Astrocyte (in vitro differentiated cells and primary cell): ENCODE data around the gene PSPN. TPM values are rescaled to one million over a fixed set of nuclear protein-coding genes. Genes with fewer than 3 reads are reported as not detected.

Source experiments
- DNase-seq: peaks from one replicate; pipeline ENCODE4 v3.0.0-alpha.2; 2010; ENCODE audit warnings: low read depth
- FAIRE-seq: peaks from 2 replicates; lab custom pipeline; 2011; peaks lifted over from hg19 to GRCh38; lab: Jason Lieb, UNC
- H2AFZ ChIP-seq: 2 replicates; pipeline ENCODE4 v1.6.0; 2012; ENCODE audit warnings: low read depth, low read length, inconsistent platforms
- H3K27ac ChIP-seq: 2 replicates; pipeline ENCODE4 v1.5.1; 2011; ENCODE audit warnings: low read depth, low read length, inconsistent platforms
- H3K27me3 ChIP-seq: 2 replicates; pipeline ENCODE4 v1.6.0; 2011; ENCODE audit warnings: low read length, inconsistent platforms; ENCODE audit not compliant: insufficient read depth
- H3K36me3 ChIP-seq: 2 replicates; pipeline ENCODE4 v1.5.1; 2011; ENCODE audit warnings: low read length, inconsistent platforms; ENCODE audit not compliant: insufficient read depth
- H3K4me1 ChIP-seq: 2 replicates; pipeline ENCODE4 v1.5.1; 2011; ENCODE audit warnings: low read length, inconsistent platforms; ENCODE audit not compliant: insufficient read depth
- H3K4me2 ChIP-seq: 2 replicates; pipeline ENCODE4 v1.6.0; 2012; ENCODE audit warnings: low read length, inconsistent platforms
- H3K4me3 ChIP-seq: 2 replicates; pipeline ENCODE4 v1.5.1; 2011; ENCODE audit warnings: low read depth, mild to moderate bottlenecking, low read length, inconsistent platforms; ENCODE audit not compliant: insufficient read depth
- H3K79me2 ChIP-seq: 2 replicates; pipeline ENCODE4 v1.6.0; 2012; ENCODE audit warnings: mild to moderate bottlenecking, low read length, inconsistent platforms; ENCODE audit not compliant: insufficient read depth
- H3K9ac ChIP-seq: 2 replicates; pipeline ENCODE4 v1.6.0; 2012; ENCODE audit warnings: mild to moderate bottlenecking, low read length, inconsistent platforms
- H3K9me3 ChIP-seq: 2 replicates; pipeline ENCODE4 v1.5.1; 2012; ENCODE audit warnings: low read depth, mild to moderate bottlenecking, low read length, inconsistent platforms; ENCODE audit not compliant: insufficient read depth
- H4K20me1 ChIP-seq: 2 replicates; pipeline ENCODE4 v1.6.0; 2012; ENCODE audit warnings: low read length, inconsistent platforms; ENCODE audit not compliant: insufficient read depth
- H3K27ac Mint-ChIP-seq: one replicate; pipeline ENCODE4 v1.8.0; 2021; ENCODE audit warnings: mild to moderate bottlenecking, mixed read lengths; ENCODE audit not compliant: unreplicated experiment
- H3K27me3 Mint-ChIP-seq: one replicate; pipeline ENCODE4 v1.8.0; 2021; ENCODE audit warnings: low read depth, mixed read lengths; ENCODE audit not compliant: unreplicated experiment
- H3K36me3 Mint-ChIP-seq: one replicate; pipeline ENCODE4 v1.8.0; 2021; ENCODE audit warnings: low read depth, mixed read lengths; ENCODE audit not compliant: unreplicated experiment
- H3K4me1 Mint-ChIP-seq: one replicate; pipeline ENCODE4 v1.8.0; 2021; ENCODE audit warnings: low read depth, mixed read lengths; ENCODE audit not compliant: unreplicated experiment
- H3K4me3 Mint-ChIP-seq: one replicate; pipeline ENCODE4 v1.8.0; 2021; ENCODE audit warnings: mild to moderate bottlenecking, moderate library complexity, mixed read lengths; ENCODE audit not compliant: unreplicated experiment
- H3K9me3 Mint-ChIP-seq: one replicate; pipeline ENCODE4 v1.8.0; 2021; ENCODE audit warnings: mild to moderate bottlenecking, mixed read lengths; ENCODE audit not compliant: unreplicated experiment
- CTCF ChIP-seq: IDR thresholded peaks from 2 replicates; pipeline ENCODE4 v1.5.1; 2011; ENCODE audit warnings: low read depth, mild to moderate bottlenecking, inconsistent platforms, low read length, moderate library complexity; ENCODE audit not compliant: insufficient read depth
- EZH2 ChIP-seq: IDR thresholded peaks from 2 replicates; pipeline ENCODE4 v1.6.1; 2012; ENCODE audit warnings: mild to moderate bottlenecking, low read length, inconsistent platforms; ENCODE audit not compliant: insufficient read depth
- total RNA-seq: library from RNA; stranded (reverse); gene quantifications from 2 replicates; pipeline ENCODE4 v1.2.1, GENCODE V29; 2021

PSPN gene
- total RNA-seq, 1 donor from 2014 or later, result 2.8 TPM

- H2AFZ ChIP-seq, result no peak overlapping the region
- H3K27me3 ChIP-seq, result no peaks in the 10 kb centered on the region
- no peaks in the 10 kb centered on the region for H3K79me2 ChIP-seq
- H3K36me3 Mint-ChIP-seq, result peaks cover 2% of the 10 kb centered on the region
- H3K27me3 Mint-ChIP-seq, result no peaks in the 10 kb centered on the region
- no peaks in the 10 kb centered on the region for H3K9me3 ChIP-seq
- H3K4me3 ChIP-seq, result no peak overlapping the region
- no peaks in the 10 kb centered on the region for H4K20me1 ChIP-seq
- H3K27ac Mint-ChIP-seq, result no peak overlapping the region
- FAIRE-seq (no peak), DNase-seq (no peak)
- H3K9ac ChIP-seq, result no peak overlapping the region
- H3K36me3 ChIP-seq, result peaks cover 2% of the 10 kb centered on the region
- H3K4me2 ChIP-seq, result peak overlapping the region; percentile 96
- H3K27ac ChIP-seq, result no peak overlapping the region
- H3K4me1 ChIP-seq, result peaks cover 16% of the 10 kb centered on the region
- H3K4me1 Mint-ChIP-seq, result peaks cover 8% of the 10 kb centered on the region
- no peak overlapping the region for H3K4me3 Mint-ChIP-seq
- no peaks in the 10 kb centered on the region for H3K9me3 Mint-ChIP-seq
- no peak for TF ChIP-seq EZH2
- TF ChIP-seq CTCF, result no peak
These were observed 1.5 kb downstream of the PSPN start for GRCh38 chr19:6374161-6374709.

DNA sequence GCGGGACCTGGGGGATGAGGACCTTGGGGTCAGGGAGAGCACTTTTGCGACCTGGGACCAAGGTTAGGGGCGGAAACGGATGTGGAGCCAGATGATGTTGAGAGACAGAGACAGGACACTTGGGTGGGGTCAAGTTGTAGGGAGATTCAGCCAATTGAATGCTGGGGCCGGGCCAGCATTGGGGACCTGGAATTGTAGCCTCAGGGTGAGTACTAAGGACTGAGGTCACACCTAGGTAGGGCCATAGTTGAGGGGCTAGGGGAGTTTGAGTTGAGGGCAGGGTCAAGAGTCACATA is 2.0 kb downstream of the PSPN start:
- H3K27me3 ChIP-seq, result no peaks in the 10 kb centered on the region
- FAIRE-seq (no peak), DNase-seq (no peak)
- no peaks in the 10 kb centered on the region for H3K9me3 Mint-ChIP-seq
- H3K36me3 ChIP-seq, result peaks cover 1% of the 10 kb centered on the region
- peak overlapping the region; percentile 96 for H3K4me2 ChIP-seq
- no peaks in the 10 kb centered on the region for H3K79me2 ChIP-seq
- no peaks in the 10 kb centered on the region for H3K9me3 ChIP-seq
- H2AFZ ChIP-seq, result peak overlapping the region; percentile 63
- peak overlapping the region; percentile 81 for H3K4me3 Mint-ChIP-seq
- H3K27me3 Mint-ChIP-seq, result no peaks in the 10 kb centered on the region
- peaks cover 2% of the 10 kb centered on the region for H3K36me3 Mint-ChIP-seq
- peak overlapping the region; percentile 75 for H3K27ac Mint-ChIP-seq
- H4K20me1 ChIP-seq, result no peaks in the 10 kb centered on the region
- no peak for TF ChIP-seq CTCF
- TF ChIP-seq EZH2, result no peak
- H3K4me3 ChIP-seq, result peak overlapping the region; percentile 57
- H3K9ac ChIP-seq, result peak overlapping the region; percentile 66
- H3K4me1 Mint-ChIP-seq, result peaks cover 8% of the 10 kb centered on the region
- peak overlapping the region; percentile 42 for H3K27ac ChIP-seq
- peaks cover 16% of the 10 kb centered on the region for H3K4me1 ChIP-seq

DNA sequence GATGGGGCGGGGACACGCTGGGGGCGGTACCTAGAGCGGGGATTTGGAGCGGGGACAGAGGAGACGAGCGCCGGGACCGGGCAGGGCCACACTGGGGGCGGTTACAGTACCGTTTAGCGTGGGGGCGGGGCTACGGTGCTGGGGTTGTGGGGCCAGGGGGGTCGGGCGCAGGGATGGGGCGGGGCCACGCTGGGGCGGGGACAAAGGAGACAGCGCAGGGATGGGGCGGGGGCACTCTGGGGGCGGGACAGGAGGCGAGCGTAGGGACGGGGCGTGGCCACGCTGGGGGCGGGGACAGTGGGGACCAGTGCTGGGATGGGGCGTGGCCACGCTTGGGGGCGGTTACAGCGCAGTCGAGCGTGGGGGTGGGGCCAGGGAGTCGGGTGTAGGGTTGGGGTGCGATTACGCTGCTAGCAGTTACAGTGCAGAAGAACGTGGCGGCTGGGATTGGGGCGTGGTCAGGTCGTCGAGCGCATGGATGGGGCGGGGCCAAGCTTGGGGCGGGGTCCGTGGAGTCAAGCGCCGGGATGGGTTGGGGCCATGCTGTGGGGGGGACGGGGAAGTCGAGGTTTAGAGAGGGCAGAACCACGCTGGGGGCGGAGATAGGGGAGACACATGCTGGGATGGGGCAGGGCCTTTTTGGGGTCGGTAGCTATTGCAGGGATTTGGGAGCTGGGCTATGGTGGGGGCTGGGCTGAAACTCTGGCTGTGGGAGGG is 2.5 kb downstream of the PSPN start:
- peak overlapping the region; percentile 95 for H2AFZ ChIP-seq
- peak overlapping the region; percentile 96 for H3K27ac ChIP-seq

More for the DNA sequence above, 2.5 kb downstream of the PSPN start:
- Histone ChIP-seq H3K4me2 (peak overlapping the region; percentile 96), H3K79me2 (no peaks in the 10 kb centered on the region), H4K20me1 (no peaks in the 10 kb centered on the region), H3K27me3 (no peaks in the 10 kb centered on the region), H3K4me1 (peaks cover 13% of the 10 kb centered on the region), H3K9ac (peak overlapping the region; percentile 96), H3K4me3 (peak overlapping the region; percentile 89), H3K36me3 (peaks cover 2% of the 10 kb centered on the region), H3K9me3 (no peaks in the 10 kb centered on the region)
- H3K4me3 Mint-ChIP-seq, result peak overlapping the region; percentile 86
- TF ChIP-seq EZH2 (no peak), CTCF (no peak)
- FAIRE-seq (no peak), DNase-seq (peak; percentile 88)
- H3K36me3 Mint-ChIP-seq, result peaks cover 3% of the 10 kb centered on the region
- H3K27ac Mint-ChIP-seq, result peak overlapping the region; percentile 97
- H3K4me1 Mint-ChIP-seq, result peaks cover 7% of the 10 kb centered on the region
- H3K9me3 Mint-ChIP-seq, result no peaks in the 10 kb centered on the region
- H3K27me3 Mint-ChIP-seq, result no peaks in the 10 kb centered on the region
